HG02938 (cell line): ENCODE data around the gene ZKSCAN8.

Experiments used
- ATAC-seq: cut with Tn5 transposase; IDR thresholded peaks from one replicate; pipeline ENCODE4 v1.9.1; 2021; ENCODE audit warnings: mild to moderate bottlenecking, moderate library complexity; ENCODE audit not compliant: unreplicated experiment

ZKSCAN8 gene

DNA sequence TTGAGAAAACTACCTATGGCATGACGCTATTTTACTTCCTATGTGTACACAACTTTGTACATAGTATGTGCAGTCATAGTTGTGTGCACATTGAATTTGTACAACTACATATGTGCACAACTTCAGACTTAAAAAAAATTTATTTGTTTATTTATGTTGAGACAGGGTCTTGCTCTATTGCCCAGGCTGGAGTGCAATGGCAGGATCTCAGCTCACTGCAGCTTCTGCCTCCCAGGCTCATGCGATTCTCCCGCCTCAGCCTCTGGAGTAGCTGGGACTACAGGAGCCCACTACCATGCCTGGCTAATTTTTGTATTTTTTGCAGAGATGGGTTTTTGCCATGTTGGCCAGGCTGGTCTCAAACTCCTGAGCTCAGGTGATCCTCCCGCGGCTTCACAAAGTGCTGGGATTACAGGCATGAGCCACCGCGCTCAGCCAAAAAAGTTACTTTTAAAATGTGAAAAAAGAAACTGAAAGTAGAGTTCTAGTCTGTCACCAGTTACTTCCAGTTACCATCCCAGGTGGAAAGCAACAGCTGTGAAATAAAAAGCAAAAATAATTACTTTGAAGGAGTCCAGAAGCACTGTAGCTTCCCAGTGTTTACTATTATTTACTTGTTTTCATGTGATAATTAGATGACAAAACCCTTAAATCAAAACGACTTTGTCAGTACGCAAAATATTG is 1.7 kb upstream of the ZKSCAN8 start:
- no peak for ATAC-seq

DNA sequence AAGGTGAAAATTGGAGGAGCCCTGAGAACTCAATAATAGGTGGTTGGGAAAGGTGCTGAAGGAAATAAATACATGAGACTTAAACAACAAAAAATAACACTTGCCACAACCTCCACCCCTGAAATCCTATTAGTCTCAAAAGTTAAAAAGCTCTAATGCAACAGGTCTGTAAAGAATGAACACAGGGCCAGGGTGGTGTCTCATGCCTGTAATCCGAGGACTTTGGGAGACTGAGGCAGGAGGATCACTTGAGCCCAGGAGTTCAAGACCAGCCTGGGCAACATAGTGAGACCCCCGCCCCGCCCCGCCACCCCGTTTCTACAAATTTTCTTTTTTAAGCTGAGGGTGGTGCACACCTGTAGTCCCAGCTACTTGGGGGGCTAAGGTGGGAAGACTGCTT is 1.1 kb upstream of the ZKSCAN8 start:
- ATAC-seq = no peak

DNA sequence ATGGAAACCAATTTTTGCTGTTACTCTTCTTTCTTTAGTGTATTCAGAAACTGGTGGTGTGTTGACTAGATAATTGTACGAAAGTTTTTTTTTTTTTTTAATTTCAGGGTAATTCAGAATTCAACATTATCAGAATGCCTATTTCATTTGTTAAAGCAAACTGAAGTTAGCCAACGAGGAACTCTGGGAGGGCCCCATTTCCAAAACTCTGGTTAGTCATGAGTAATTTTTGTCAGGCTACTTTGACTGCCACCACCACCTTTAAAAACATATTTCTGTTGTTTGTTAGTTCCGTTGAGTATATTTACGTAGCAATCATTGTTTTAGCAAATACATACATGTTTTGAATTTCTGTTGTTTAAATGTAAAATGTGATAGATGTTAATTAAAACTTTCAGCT is 763 bp downstream of the ZKSCAN8 start:
- no peak for ATAC-seq

- no peak for ATAC-seq
These were observed 3.5 kb downstream of the ZKSCAN8 start for GRCh38 chr6:28145231-28145630.

DNA sequence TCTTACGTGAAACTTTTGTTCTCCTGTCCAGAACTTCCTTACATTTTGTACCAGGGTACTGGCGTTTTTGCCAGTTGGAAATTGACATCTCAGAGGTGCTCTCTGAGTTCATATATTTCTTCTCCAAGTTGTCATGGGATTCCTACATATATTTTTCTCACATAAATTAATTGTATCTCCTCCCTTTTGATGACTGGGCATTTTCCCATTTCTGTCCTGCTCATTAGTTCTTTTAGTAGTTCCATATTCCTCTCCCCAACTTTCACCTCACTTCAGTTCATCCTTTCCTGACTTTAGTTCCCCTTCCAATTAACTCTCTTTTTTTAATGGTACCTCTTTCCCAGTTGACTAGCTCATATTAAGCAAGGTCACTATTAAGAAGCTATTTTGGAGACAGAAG is 10.8 kb downstream of the ZKSCAN8 start:
- ATAC-seq = no peak

DNA sequence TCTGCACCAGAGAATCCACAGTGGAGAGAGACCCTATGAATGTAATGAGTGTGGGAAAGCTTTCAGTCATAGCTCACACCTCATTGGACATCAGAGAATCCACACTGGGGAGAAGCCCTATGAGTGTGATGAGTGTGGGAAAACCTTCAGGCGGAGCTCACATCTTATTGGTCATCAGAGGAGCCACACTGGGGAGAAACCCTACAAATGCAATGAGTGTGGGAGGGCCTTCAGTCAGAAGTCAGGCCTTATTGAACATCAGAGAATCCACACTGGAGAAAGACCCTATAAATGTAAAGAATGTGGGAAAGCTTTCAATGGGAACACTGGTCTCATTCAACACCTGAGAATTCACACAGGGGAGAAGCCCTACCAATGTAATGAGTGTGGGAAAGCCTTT is 11.9 kb downstream of the ZKSCAN8 start:
- ATAC-seq = no peak

DNA sequence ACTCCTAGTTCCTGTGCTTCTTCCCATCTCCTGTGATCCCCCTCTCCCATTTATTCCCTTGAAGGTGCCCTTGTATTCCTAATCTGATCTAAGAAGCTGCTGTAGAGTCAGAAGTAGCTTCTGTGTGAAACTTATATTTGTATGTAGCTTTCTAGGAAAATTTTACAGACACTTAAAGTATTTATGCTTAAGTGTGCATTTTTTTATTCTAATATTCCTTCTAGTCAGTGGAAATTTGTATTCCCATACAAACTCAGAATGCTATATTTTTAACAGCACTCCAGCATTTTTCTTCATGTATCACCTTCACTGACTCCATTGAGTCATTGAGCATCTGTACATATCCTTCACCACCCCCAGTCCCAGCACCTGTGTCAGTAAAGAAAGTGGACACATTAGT is 12.7 kb downstream of the ZKSCAN8 start:
- ATAC-seq = no peak

DNA sequence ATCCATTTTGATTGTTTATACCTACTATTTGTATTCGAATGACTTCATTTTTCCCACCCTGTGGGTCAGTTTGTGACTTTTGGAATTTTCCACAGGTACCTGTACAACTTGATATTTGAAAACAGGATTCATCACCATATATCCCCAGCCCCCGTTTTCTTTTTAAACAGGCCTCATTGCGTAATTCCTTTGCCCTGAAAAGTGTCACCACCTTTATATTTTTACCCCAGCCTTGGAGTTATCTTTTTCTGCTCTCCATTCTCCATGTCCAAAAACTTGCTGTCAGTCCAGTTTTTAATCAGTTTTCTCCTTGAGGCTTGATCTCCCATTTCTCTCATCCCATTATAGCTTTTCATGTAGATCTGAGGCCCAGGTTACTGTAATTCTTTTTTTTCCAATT is 16.6 kb downstream of the ZKSCAN8 start:
- ATAC-seq = no peak

GRCh38 chr6:28159029-28159607 is 17.4 kb downstream of the ZKSCAN8 start:
- no peak for ATAC-seq

DNA sequence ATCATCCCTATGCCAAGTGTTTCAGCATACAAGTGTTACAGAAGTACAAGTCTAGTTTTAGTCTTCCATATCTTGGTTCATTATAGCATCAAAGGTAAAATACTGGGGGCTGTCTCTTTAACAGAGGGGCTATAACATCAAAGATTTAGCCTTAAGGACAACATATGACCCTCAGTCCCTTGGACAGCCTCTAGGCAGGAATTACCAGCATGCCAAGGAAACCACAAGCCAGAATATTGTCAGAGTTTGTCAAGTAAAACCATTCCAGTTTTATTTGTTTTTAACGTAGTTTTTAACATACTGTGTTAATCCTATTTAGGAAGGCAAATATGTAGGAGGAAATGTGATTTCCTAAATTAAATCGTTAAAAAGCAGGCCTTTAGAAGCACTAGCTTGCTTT is 18.6 kb downstream of the ZKSCAN8 start:
- ATAC-seq = no peak

- ATAC-seq = peak; percentile 75
These were observed 19.9 kb downstream of the ZKSCAN8 start for GRCh38 chr6:28161410-28162079.

DNA sequence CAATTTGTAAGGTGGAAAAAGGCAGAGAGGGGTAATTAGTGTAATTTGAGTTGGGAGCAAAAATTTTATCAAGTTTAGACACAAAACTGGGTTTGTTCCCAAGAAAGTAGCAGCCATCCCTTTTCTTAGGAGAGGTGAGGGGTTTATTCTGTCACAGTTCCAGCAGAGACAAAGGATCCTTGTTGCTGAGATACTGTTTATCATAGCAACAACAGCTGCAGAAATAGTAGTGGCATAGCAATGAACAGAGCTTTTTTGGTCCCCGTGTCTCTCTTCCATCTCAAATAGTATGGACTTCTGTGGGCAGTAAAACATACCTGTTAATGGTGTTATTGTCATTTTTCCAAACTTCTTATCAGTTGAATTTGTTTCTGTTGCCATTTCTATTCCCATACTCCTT is 23.9 kb downstream of the ZKSCAN8 start:
- no peak for ATAC-seq

- ATAC-seq = no peak
These were observed 25.4 kb downstream of the ZKSCAN8 start for GRCh38 chr6:28167068-28167467.

DNA sequence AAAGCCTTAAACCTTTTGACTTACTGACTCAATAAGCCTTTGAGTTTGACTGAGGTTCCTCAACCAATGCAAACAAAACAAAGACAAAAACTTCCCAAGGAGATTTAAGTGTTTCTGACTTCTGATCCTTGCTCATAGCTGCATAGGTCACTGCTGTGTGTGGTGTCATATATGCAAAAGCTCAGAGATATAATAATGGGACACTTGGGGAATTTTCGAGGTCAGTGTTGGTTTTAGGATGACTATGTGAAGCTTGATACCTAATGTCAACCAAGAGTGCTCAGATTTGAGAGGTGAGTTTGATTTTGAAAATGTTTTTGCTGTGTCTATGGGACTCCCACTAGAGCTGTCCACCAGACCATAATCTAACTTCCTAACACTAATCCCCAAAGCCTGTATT is 26.2 kb downstream of the ZKSCAN8 start:
- no peak for ATAC-seq

- ATAC-seq = no peak
These were observed 29.6 kb downstream of the ZKSCAN8 start for GRCh38 chr6:28171271-28171670.

DNA sequence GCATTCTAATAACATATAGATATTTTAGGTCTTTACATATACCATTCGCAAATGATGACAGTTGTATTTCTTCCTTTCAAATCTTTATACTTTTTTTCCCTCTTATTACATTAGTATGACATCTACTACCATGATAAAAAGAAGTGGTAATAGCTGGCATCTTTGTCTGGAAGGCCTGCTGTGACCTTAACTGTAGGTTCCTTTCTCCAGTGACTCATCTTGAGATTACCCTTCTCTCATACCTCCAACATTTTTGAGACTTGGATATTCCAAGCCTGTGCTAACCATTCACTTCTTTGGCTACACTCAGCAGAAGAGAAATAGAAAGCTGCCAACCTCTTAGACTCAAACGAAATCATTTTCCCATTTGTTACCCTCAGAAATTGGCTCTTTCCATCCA is 30.3 kb downstream of the ZKSCAN8 start:
- no peak for ATAC-seq

DNA sequence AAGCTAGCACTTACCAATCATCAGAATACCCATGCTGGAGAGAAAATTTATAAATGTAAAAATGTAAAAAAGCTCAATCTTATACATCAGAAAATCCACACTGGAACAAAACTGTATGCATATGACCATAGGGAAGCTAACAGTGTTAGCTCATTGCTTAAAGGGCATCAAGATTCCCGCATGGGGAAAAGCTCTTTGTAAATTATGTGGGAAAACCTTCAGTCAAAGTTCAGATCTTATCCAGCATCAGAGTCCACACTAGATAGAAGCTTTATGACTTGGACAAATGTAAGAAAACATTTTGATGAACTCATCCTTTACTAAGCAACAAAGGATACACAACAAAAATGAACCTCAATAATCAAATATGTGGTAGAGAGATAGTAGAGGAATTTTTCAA is 34.7 kb downstream of the ZKSCAN8 start:
- no peak for ATAC-seq

DNA sequence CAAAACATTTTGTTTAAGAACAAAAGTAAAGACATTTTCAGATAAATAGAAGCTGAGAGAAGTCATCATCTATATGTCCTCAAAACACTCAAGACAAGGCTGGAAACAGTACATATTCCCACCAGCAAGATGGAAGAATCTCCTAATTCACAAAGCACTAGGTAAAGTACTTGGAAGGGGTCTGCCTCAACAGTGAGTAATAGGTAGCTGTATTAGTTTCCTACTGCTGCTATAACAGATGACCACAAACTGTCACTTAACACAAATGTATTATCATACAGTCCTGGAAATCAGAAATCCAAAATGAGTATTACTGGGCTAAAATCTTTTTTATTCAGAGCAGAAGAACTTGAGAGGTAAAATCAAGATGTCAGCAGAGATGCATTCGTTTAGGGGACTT is 40.6 kb downstream of the ZKSCAN8 start:
- no peak for ATAC-seq

- ATAC-seq = no peak
These were observed 46.7 kb downstream of the ZKSCAN8 start for GRCh38 chr6:28188111-28188979.

DNA sequence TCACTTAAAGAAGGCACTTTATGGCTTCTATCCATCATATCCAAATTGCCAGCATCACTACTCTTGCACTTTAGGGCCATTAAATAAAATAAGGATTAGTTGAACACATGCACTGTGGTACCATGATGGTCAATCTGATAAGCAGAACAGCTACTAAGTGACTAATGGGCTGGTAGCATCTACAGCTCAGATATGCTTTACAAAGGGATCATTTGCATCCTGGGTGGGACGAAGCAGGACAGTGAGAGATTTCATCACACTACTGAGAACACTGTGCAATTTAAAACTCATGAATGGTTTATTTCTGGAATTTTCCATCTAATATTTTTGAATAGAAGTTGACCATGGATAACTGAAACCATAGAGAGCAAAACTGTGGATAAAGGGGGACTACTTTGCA is 58.3 kb downstream of the ZKSCAN8 start:
- no peak for ATAC-seq

- no peak for ATAC-seq
These were observed 61.5 kb downstream of the ZKSCAN8 start for GRCh38 chr6:28203201-28203600.

DNA sequence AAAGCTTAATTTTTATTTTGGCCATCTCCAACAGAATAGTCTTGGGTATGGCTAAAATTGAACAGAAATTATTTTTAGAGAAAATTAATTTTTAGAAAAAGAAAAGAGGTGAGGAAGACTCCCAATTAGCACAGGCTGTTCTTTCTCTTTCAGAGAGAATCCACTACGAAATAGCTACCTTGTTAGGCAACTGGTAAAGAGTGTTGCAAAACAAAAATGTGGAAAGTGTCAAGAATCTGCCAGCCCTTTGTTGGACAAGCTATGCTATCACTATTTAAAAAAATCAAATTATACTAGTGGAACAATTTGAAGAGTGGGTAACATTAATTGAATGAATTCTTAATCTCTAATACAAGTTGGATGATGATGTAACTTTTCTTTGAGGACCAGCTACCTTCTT is 64.2 kb downstream of the ZKSCAN8 start:
- no peak for ATAC-seq
